Osteocyte (in vitro differentiated cells): ENCODE data around the gene NPR1. TPM values are rescaled to one million over a fixed set of nuclear protein-coding genes. Genes with fewer than 3 reads are reported as not detected.

Experiments used
- DNase-seq: peaks from one replicate; pipeline ENCODE4 v3.0.0; 2021; ENCODE audit warnings: mixed read lengths; ENCODE audit not compliant: unreplicated experiment; ENCODE audit errors: extremely low spot score
- H3K27ac Mint-ChIP-seq: one replicate; pipeline ENCODE4 v1.8.0; 2021; ENCODE audit warnings: mild to moderate bottlenecking, mixed read lengths; ENCODE audit not compliant: unreplicated experiment
- H3K27me3 Mint-ChIP-seq: one replicate; pipeline ENCODE4 v1.8.0; 2021; ENCODE audit warnings: mixed read lengths; ENCODE audit not compliant: unreplicated experiment
- H3K36me3 Mint-ChIP-seq: one replicate; pipeline ENCODE4 v1.8.0; 2021; ENCODE audit warnings: mixed read lengths; ENCODE audit not compliant: unreplicated experiment
- H3K4me1 Mint-ChIP-seq: one replicate; pipeline ENCODE4 v1.8.0; 2021; ENCODE audit warnings: mixed read lengths; ENCODE audit not compliant: unreplicated experiment
- H3K4me3 Mint-ChIP-seq: one replicate; pipeline ENCODE4 v1.8.0; 2021; ENCODE audit warnings: mild to moderate bottlenecking, moderate library complexity, mixed read lengths; ENCODE audit not compliant: unreplicated experiment
- H3K9me3 Mint-ChIP-seq: one replicate; pipeline ENCODE4 v1.8.0; 2021; ENCODE audit warnings: mixed read lengths; ENCODE audit not compliant: unreplicated experiment
- CTCF ChIP-seq: fragments of 200-600 bp; sonication (generic); IDR thresholded peaks from 2 replicates; pipeline ENCODE4 v1.5.0; 2021; ENCODE audit warnings: antibody characterized with exemption, mild to moderate bottlenecking, moderate library complexity
- microRNA-seq: library from miRNA; unstranded; fragments of <30 nt; microRNA quantifications from one replicate; pipeline ENCODE4 v1.1.0, GENCODE V29; 2020; ENCODE audit not compliant: unreplicated experiment
- total RNA-seq: library from RNA; stranded (reverse); gene quantifications from 2 replicates; pipeline ENCODE4 v1.2.1, GENCODE V29; 2021

Gene NPR1
- total RNA-seq, 1 donor from 2014 or later = 0.16 TPM

- Mint-ChIP-seq H3K36me3 (peaks cover 33% of the 10 kb centered on the region), H3K4me3 (no peak overlapping the region), H3K4me1 (no peaks in the 10 kb centered on the region), H3K27me3 (no peaks in the 10 kb centered on the region), H3K27ac (no peak overlapping the region), H3K9me3 (no peaks in the 10 kb centered on the region)
- no peak for TF ChIP-seq CTCF
- DNase-seq = no peak
Observed at GRCh38 chr1:153741986-153742385, 63.5 kb downstream of the NPR1 start.

GRCh38 chr1:153742411-153743142, 64.1 kb downstream of the NPR1 start:
- Mint-ChIP-seq H3K36me3 (peaks cover 33% of the 10 kb centered on the region), H3K4me1 (no peaks in the 10 kb centered on the region), H3K27me3 (no peaks in the 10 kb centered on the region), H3K4me3 (no peak overlapping the region), H3K9me3 (no peaks in the 10 kb centered on the region), H3K27ac (no peak overlapping the region)
- no peak for TF ChIP-seq CTCF
- no peak for DNase-seq

Small RNAs within 50 kb of the gene (microRNA-seq; reads per million reads assigned to microRNA genes)
- gene MIR8083 = not detected

Other genes starting within 250 kb of the NPR1 start
- not detected in 2 replicates for gene S100A7, start 218.0 kb upstream of the NPR1 start, total RNA-seq
- 0.99 and 1.1 TPM in 2 replicates for gene S100A6, start 142.7 kb upstream of the NPR1 start, total RNA-seq
- gene S100A5, start 137.8 kb upstream of the NPR1 start, total RNA-seq = 1.0 TPM in 1 of 2 replicates, not detected in the other
- gene S100A4, start 132.9 kb upstream of the NPR1 start, total RNA-seq = 337 and 353 TPM in 2 replicates
- 5.7 and 7.5 TPM in 2 replicates for gene S100A3, start 129.4 kb upstream of the NPR1 start, total RNA-seq
- 8.9 and 11.7 TPM in 2 replicates for gene S100A2, start 112.8 kb upstream of the NPR1 start, total RNA-seq
- 134 and 143 TPM in 2 replicates for gene S100A16, start 65.6 kb upstream of the NPR1 start, total RNA-seq
- gene S100A14, start 62.4 kb upstream of the NPR1 start, total RNA-seq = not detected in 2 replicates
- gene S100A13, start 51.2 kb upstream of the NPR1 start, total RNA-seq = 126 and 128 TPM in 2 replicates
- gene S100A1, start 50.3 kb upstream of the NPR1 start, total RNA-seq = 1.1 TPM in 1 of 2 replicates, not detected in the other
- gene CHTOP, start 44.6 kb upstream of the NPR1 start, total RNA-seq = 74.3 and 75.2 TPM in 2 replicates
- 39.7 and 46.3 TPM in 2 replicates for gene SNAPIN, start 20.0 kb upstream of the NPR1 start, total RNA-seq
- gene ILF2, start 7.7 kb upstream of the NPR1 start, total RNA-seq = 151 and 157 TPM in 2 replicates
- 62.7 and 65.9 TPM in 2 replicates for gene INTS3, start 49.4 kb downstream of the NPR1 start, total RNA-seq
- gene SLC27A3, start 96.7 kb downstream of the NPR1 start, total RNA-seq = 9.9 and 11.9 TPM in 2 replicates
- 63.2 and 66.7 TPM in 2 replicates for gene GATAD2B, start 244.3 kb downstream of the NPR1 start, total RNA-seq